ENCODE results near the gene LINGO1.

LINGO1 gene, protein sequence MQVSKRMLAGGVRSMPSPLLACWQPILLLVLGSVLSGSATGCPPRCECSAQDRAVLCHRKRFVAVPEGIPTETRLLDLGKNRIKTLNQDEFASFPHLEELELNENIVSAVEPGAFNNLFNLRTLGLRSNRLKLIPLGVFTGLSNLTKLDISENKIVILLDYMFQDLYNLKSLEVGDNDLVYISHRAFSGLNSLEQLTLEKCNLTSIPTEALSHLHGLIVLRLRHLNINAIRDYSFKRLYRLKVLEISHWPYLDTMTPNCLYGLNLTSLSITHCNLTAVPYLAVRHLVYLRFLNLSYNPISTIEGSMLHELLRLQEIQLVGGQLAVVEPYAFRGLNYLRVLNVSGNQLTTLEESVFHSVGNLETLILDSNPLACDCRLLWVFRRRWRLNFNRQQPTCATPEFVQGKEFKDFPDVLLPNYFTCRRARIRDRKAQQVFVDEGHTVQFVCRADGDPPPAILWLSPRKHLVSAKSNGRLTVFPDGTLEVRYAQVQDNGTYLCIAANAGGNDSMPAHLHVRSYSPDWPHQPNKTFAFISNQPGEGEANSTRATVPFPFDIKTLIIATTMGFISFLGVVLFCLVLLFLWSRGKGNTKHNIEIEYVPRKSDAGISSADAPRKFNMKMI

DNA sequence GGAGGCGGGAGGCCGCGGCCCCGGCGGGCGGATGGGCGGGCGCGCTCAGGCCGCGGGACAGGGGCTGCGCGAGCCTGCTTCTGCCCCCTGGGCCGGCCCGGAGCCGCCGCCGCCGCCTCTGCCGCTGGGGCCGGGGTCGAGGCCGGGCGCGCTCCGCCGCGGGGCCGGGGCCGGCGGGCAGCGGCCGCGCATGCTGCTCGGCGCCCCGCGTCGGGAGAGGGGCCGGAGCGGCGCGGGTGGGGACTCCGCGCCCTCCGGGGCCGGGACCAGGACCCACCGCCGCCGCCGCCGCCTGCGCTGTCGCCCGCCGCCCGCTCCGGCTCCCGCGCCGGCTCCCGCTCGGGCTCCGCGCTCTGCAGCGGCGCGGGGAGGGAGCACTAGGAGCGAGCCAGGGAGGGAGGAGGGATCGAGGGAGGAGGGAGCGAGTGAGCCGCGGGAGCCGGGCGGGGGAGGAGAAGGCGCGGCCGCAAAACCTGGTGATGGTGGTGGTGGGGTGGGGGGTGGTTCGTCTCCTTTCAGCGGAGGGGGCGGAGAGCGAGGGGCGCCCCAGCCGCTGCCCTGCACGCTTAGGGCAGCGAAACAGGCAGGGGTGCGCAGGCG is at the start of gene LINGO1:
TSS of gene LINGO1 (minus strand) at position 379 of the 600 bp plus-strand sequence. CDS start 597 bp downstream, outside the sequence.
- DNase-seq (ENCODE audit: low read depth) = no peak

DNA sequence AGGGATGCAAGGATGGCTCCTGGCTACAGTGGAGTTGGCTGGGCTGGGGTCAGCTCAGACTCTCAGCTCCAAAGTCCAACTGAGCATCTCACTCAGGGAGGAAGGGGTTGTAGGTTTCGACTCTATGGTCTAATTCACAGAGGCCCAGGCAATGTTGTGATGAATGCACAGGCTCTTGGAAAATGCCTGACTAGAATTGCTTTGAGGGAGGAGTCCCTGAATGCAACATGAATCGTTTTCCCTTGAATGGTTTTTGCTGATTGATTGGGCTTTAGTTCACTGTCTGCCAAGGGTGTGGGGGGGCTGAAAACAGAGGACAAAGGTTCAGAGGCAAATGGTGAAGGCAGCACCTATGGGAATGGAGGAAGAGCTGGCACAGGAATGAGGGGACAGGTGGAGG is 48.6 kb upstream of the LINGO1 start:
- no peak for DNase-seq (ENCODE audit: low read depth)

DNA sequence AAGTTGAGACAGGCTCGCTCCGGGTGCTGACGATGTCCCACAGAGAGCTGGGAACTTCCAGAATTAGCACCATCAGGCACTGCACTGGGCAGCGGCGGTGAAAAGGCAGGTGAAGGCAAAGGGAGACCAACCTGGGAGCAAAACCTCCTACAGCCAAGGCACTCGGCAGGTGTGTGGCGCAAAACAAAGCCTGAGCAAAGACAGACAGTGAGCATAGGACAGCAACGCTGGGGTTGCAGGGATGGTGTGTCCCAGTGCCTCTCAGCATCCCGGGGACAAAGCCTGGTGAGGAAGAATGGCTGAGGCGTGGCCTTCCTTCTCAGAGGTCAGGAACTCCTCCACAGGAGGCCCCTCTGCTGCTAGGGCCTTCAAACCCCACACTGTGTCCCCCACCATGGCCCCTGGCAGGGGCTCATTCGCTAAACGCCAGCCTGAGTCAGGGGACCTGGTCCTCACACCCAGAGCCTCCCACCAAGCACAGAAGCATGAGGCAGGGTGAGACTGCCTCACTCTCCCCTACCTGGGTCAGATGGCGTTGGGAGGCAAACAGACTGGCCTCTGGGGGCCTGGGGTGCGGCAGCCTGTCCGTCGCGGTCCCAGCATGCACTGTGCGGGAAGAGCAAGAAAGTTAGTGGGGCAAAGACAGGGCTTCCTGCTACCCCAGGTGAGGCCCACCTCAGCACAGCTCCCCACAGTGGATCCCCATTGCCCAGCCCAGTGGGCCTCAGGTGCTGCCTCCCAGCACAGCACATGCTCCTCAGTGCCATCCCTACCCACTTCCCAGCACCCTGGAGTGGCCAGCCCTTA is 44.1 kb upstream of the LINGO1 start:
- no peak for DNase-seq (ENCODE audit: low read depth)

DNA sequence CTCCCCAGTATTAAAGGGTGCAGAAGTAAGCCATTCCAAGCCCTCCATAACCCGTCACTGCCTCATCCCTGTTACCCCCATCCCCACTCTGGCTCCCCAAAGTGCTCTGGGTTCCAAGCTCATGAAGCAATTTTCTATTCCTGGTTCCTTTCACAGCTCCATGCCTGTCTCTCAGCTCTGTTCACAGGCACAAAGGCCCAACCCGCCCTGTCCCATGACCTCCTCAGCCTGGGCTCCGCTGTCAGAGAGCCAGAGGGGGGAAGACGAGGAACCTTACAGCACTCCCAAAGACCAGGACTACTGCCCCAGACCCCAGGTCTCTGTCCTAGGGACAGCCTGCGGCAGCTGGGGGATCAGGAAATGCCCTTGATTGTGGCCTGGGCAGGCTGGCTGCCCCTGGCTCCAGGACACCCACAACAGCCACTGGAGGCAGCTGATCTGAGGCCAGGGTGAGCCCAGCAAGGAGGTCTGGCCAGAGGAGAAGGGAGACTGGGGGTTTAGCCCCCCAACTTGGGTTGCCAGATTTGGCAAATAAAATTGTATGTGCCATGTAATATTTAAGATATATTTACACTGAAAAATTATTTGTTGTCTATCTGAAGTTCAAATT is 43.2 kb upstream of the LINGO1 start:
- no peak for DNase-seq (ENCODE audit: low read depth)

DNA sequence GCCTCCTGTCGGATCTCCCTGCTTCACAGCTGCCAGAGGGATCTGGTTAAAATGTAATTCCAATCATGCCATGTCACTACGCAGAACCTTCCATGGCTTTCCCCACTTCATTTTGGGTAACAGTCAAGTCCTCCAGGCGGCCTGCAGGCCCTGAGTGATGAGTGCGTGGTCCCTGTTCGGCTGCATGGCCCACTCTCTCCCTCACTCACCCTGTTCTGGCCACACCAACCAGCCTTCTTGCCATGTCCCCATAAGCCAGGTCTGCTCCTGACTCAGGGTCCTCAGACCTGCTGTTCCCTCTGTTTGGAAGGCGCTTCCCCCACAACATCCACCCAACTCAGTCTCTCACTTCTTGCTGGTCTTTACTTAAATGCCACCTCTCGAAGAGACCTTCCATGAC is 41.6 kb upstream of the LINGO1 start:
- DNase-seq (ENCODE audit: low read depth) = no peak

DNA sequence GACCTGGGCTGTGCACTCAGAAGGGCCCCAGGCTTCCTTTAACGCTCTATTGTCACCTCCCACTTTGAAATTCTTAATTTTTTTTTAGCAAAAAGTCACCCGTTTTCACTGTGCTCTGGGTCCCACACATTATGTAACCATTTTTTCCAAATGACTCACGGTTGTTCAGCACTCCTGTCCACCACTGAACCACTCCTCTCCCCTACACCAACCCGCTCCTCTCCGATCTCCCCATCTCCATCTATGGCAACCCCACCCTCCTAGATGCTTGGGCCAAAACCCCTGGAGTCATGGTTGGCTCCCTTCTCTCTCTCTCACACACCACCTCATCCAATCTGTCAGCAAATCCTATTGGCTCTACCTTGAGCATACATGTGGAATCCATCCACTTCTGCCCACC is 41.2 kb upstream of the LINGO1 start:
- DNase-seq (ENCODE audit: low read depth) = no peak

DNA sequence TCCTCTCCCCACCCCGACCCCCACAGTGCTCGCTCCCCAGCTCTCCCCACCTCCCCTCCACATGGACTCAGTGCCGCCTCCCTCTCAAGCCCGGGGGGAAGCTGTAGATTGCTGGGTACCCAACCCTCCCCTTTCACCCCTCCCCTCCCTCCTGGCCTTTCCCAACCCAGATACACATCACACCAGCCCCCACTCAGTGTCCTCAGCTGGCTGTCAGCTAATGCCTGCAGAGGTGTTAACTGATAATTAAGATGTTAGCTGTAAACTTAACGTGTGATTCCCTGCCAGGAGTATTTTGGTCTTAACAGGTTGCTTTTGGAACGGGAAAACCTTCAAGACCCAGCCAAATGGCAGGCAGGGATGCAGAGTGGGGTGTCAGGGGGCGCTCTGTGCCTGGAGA is 39.4 kb upstream of the LINGO1 start:
- no peak for DNase-seq (ENCODE audit: low read depth)

DNA sequence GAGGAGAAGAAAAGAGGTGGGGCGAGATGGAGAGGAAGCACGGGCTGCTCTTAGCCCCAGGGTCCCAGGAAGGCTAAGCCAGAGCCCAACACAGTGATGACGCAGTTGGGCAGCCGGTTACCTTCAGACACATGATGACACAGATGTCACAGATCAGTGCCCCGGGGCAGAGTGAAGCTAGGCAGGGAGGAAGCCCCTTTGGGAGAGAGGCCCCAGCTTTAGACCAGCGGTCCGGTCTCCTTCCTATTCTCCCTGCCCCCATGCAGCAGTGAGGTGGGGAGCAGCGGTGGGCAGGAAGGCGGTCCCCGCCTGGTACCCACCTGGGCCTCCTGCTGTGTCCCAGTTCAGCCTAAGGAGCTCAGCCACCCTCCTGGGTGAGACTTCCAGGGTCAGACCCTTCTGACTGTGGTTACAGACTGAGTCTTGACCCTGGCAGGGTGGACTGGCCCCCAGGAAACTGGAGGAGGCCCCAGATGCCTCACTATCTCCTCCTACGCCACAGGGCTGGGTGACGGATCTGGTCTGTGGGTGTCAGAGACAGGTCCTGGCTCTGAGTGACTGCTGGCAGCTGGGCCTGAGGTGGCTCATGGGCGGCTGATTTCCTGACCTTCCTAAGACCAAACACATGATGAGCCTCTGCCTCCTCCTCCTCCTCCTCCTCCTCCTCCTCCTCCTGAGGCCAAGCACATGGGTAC is 38.8 kb upstream of the LINGO1 start:
- no peak for DNase-seq (ENCODE audit: low read depth)

DNA sequence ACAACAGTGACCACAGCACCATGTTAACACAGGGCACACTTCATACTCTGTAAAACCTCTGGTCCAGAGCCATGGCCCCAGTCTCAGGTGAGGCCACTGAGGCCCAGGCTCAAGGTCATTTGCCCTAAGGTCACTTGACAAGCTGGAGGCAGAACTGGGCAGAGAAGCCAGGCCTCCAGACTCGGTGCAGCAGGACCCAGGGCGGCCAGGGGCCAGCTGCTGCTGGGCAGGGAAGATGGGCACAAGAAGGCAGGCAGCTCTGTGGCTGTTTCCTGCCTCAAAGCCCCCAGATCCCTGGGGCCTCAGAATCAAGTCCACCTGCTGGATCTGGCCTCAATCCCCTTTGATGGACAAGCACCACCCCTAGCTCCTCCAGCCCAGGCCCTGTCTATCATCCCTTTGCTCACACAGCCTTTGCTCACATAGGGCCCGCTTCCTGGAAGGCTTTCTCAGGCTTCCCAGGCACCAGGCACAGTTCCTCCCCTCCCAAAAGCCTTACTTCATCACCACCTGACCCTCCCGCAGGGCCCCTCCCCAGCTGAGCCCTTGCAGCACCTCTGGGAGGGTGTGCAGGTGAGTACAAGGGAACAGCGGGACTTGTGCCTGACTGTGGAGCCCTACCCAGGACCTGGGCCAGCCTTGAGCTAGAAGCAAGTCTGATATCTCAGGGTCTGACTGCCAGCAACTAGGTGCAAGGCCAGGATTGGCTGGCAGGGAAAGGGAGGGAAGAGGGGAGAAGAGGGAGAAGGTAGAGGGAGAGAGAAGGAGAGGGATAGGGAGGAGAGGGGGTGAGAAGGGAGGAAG is 38.0 kb upstream of the LINGO1 start:
- no peak for DNase-seq (ENCODE audit: low read depth)

DNA sequence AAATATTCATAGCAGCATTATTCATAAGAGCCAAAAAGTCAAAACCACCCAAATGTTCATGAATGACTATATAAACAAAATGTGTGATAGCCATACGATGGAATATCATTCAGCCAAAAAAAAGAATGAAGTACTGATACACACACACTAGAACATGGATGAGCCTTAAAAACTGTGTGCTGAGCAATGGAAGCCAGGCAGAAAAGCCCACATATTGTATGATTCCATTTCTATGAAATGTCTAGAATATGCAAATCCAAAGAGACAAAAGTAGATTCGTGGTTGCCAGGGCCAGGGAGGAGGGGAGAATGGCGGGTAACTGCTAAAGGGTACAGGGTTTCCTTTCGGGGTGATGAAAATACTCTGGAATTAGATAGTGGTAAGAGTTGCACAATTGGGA is 37.2 kb upstream of the LINGO1 start:
- DNase-seq (ENCODE audit: low read depth) = no peak

DNA sequence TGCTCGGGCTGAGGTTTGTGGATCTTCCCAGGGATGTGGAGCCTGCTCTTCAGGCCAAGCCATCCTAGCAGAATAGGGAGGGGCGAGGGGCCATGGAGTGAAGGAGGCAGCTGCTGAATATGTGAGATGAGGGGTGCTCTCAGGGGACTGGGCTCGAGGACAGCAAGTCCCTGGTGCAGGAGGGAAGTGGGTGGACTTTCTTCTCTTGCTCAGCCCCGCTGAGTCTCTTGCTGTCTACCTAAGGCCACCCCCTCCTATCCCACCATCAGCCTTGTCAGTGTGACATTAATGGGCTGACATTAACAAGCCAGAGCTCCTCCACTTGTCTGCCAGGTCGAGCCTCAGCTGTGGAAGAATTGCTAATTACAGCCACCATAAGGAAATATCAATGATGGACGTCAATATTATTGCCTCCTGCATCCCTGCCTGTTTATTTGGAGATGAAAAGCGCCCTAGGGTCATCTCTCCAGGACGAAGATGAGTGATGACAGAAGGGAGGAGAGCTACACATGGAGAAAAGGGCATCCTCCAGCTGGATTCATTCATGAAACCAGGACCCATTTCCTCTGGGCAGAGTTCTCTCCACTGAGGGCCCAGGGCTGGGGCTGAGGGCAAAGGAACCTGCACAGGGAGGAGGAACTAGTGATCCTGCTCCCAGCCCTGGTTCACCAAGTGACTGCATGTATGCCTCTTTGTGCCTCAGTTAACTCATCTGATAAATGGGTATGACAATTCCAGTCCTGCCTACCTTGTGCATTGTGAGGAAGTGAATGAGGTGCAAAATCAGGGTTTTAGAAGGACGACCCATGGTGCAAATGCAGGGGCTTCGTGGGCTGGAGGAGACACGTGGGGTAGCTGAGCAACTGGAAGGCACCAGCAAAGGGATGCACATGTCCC is 34.9 kb upstream of the LINGO1 start:
- DNase-seq (ENCODE audit: low read depth) = no peak

DNA sequence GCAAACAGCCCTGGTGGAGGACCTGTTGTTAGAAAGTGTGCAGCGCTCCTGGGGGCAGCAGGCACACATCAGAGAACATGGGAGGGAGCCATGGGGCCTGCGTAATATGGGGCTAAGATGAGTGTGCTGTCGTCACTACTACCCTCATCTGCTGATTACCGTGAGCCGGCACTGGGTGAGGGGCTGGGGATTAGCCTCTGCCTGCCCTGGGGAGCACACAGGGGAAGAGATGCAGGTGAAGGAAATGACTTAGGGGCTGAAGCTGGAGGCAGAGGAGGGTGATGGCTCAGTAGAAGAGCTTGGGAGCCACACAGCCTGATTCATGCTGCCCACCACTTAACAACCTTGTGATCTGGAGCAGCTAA is 33.6 kb upstream of the LINGO1 start:
- DNase-seq (ENCODE audit: low read depth) = no peak

DNA sequence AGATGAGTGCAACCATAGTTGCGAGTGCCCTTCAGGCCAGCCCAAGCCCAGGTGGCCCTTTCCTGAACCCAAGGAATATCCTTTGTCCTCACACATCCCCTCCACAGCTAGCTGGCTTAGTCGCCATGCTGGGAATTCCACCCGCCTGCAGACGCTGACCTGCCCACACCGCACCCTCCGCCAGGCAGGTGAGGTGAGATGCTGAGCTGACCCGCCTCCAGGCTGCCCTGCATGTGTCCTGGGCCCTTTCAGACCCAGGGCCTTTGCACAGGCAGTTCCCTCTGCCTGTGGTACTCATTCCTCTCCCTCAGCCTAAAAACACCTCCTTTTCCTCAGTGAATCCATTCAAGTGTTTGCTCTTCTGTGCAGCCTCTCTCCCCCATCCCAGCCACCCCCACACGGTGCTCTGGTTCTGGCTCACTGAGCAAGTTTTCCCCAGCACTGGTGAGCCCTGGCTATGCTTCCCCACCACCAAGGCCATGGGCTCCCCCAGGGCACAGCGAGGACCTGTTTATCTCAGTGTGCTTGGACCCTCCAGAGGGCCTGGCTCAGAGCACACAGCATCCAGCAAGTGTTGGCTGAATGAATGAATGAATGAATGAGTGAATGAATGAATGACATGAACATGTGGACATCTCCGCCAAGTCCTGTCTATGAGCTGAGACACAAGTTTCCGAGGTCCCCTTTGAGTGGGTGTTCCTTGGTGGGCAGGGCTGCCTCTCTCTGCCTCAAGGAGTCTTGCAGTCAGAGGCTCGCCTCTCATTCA is 33.0 kb upstream of the LINGO1 start:
- DNase-seq (ENCODE audit: low read depth) = no peak

DNA sequence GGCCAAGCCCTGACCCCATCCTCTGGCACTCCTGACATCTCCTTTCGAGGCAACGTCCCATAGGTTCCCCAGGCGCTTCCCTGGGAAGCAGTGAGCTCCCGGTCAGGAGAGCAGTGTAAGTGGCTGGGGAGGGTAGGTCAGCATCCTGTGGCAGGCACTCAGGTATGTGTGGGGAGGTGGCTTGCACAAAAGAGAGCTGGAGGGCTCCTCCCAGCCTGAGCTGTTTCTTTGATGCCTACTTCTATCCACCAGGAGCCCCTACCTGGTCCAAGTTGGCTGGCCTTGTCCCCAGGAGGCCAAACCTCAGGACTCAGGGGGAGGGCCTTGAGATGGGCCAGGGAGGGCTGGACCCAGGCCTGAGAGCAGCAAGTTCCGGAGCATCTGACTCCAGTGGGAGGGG is 31.7 kb upstream of the LINGO1 start:
- DNase-seq (ENCODE audit: low read depth) = no peak

DNA sequence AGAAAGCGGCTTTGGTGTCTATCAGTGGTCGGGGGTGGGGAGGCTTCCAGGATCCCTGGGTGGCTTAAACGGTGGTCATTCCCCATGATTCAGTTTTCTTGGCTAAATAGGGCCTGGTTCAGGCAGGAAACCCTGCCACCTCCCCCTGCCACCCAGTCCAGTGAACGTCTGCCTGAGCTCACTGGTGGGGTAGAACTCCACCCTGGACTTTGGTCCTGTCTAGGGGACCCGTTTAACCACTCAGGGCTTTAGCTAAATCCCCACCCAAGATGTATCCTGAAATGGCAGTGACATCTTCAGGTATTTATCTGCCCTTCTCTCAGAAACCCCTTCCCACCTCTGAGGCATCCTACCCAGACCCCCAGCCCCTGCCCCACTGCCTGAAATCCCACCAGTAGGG is 30.5 kb upstream of the LINGO1 start:
- DNase-seq (ENCODE audit: low read depth) = no peak

DNA sequence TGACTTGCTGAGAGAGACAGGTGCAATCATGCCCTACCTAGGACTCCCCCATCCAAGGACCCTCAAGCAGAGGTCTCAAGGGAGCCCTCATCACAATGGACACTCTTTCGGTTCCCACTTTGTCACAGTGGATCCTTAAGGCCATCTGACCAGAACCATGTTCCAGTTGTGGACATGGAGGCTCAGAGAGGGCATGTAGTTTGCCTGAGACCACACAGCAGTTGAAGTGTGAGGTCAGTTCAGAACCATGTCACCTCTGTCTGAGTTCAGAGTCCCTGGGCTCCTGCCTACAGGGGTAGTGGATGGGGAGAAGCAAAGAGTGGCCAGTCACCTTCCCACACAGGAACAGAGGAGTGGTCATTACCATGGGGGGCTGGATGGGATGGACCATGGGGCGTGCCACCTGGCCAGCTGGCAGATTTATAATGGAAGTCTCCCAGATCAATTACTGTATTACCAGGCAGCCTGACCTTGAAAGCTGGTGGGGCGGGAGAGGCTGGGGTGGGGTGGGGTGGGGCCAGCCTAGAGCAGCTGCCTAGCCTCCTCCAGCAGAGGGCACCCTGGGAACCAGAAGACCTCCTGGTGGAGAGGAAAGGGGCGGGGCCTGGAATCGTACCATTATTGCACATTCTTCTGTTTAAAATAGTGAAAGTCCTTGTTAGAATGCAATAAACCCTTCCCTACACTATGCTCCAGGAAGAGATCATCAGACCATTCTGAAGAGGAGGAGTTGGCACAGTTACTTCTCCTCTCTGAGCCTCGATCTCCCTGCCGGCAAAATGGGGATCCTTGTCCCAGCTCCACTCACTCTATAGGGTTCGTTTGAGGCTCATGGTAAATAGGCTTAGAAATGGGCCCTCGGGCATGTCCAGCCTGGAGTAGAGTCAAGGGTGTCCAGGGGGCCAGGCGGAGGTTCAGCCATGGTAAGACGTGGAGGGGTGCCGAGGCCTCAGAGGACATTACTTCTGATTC is 26.9 kb upstream of the LINGO1 start:
- no peak for DNase-seq (ENCODE audit: low read depth)

DNA sequence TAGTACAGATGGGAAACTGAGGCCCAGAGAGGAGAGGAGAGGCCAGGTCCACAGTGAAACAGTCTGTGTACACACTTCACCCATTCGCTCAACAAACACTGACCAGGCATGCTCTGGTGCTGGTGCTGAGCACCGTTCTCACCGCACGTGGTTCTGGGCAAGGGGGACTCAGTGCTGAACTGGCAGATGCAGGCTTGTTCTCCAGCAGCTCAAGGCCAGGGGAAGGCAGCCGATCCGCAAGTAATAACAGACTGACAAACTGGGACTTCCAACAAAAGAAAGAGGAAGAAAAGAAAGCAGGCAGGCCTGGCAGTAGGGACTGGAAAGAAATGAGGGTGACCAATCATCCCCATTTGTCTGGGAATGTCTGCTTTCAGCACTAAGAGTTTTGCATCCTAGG is 25.6 kb upstream of the LINGO1 start:
- DNase-seq (ENCODE audit: low read depth) = no peak
